NCI-H345 (cell line): ENCODE measurements around the gene PRICKLE1.
"Not testable (repeated sequence)": the region's sequence is repeated elsewhere in the genome, so short reads cannot be mapped to it uniquely, and the experiment has no call there.

ENCODE experiments used
- DNase-seq: peaks from one replicate; lab custom pipeline; 2025; lab: John Stamatoyannopoulos, UW

The PRICKLE1 gene

GRCh38 chr12:42556917-42557316 is 32.6 kb downstream of the PRICKLE1 start:
- DNase-seq, result no peak

GRCh38 chr12:42552822-42553221 is 36.7 kb downstream of the PRICKLE1 start:
- no peak for DNase-seq

- no peak for DNase-seq
Observed at GRCh38 chr12:42550800-42551199, 38.7 kb downstream of the PRICKLE1 start.

- no peak for DNase-seq
Observed at GRCh38 chr12:42546709-42547108, 42.8 kb downstream of the PRICKLE1 start.

GRCh38 chr12:42541965-42542364 is 47.6 kb downstream of the PRICKLE1 start:
- no peak for DNase-seq

GRCh38 chr12:42541308-42541707 is 48.2 kb downstream of the PRICKLE1 start:
- DNase-seq, result not testable (repeated sequence)

- DNase-seq, result no peak
Observed at GRCh38 chr12:42539696-42540095, 49.9 kb downstream of the PRICKLE1 start.

GRCh38 chr12:42538203-42538602 is 51.3 kb downstream of the PRICKLE1 start:
- DNase-seq, result no peak

GRCh38 chr12:42534184-42534838 is 55.2 kb downstream of the PRICKLE1 start:
- DNase-seq, result no peak

GRCh38 chr12:42530284-42530683 is 59.3 kb downstream of the PRICKLE1 start:
- DNase-seq, result no peak

- DNase-seq, result no peak
Observed at GRCh38 chr12:42525444-42525843, 64.1 kb downstream of the PRICKLE1 start.

GRCh38 chr12:42524716-42525115 is 64.8 kb downstream of the PRICKLE1 start:
- DNase-seq, result no peak

- DNase-seq, result no peak
Observed at GRCh38 chr12:42516573-42516972, 73.0 kb downstream of the PRICKLE1 start.

- DNase-seq, result no peak
Observed at GRCh38 chr12:42511656-42512055, 77.9 kb downstream of the PRICKLE1 start.

- DNase-seq, result no peak
Observed at GRCh38 chr12:42510823-42511222, 78.7 kb downstream of the PRICKLE1 start.

GRCh38 chr12:42508913-42509460 is 80.6 kb downstream of the PRICKLE1 start:
- DNase-seq, result no peak

- DNase-seq, result no peak
Observed at GRCh38 chr12:42507565-42507964, 82.0 kb downstream of the PRICKLE1 start.

- no peak for DNase-seq
Observed at GRCh38 chr12:42507081-42507480, 82.5 kb downstream of the PRICKLE1 start.

GRCh38 chr12:42504049-42504448 is 85.5 kb downstream of the PRICKLE1 start:
- DNase-seq, result no peak

GRCh38 chr12:42502682-42503081 is 86.9 kb downstream of the PRICKLE1 start:
- no peak for DNase-seq

- DNase-seq, result no peak
Observed at GRCh38 chr12:42498549-42499247, 90.8 kb downstream of the PRICKLE1 start.

GRCh38 chr12:42496886-42497285 is 92.7 kb downstream of the PRICKLE1 start:
- DNase-seq, result no peak

GRCh38 chr12:42495244-42495643 is 94.3 kb downstream of the PRICKLE1 start:
- no peak for DNase-seq
